Activated naive CD4-positive, alpha-beta T cell treated with anti-CD3 and anti-CD28 coated beads, Interleukin-2, amount 50 U/mL, for 16 hours (primary cell): ENCODE data around the gene HPS5.

Experiments used
- DNase-seq: peaks from one replicate; pipeline ENCODE4 v3.0.0-alpha.2; 2020

The HPS5 gene

GRCh38 chr11:18230859-18231258 is 91.1 kb downstream of the HPS5 start:
- no peak for DNase-seq

GRCh38 chr11:18229501-18229900 is 92.4 kb downstream of the HPS5 start:
- DNase-seq = no peak
